ENCODE results near the gene NINJ2.

- TF ChIP-seq POLR2A (IDR thresholded peaks at IDR 0.05) (no peak), CTCF (IDR thresholded peaks at IDR 0.05) (no peak)
Measured at GRCh38 chr12:613996-614395, 49.2 kb downstream of the NINJ2 start.

All from right lobe of liver (tissue), 4 donors.